ENCODE data around the gene MDM4. TPM values are rescaled to one million over a fixed set of nuclear protein-coding genes. Genes with fewer than 3 reads are reported as not detected.

MDM4 gene
- 12.7 and 29.6 TPM in 2 replicates for total RNA-seq

GRCh38 chr1:204516180-204516879 lies at the start of gene MDM4:
Gene MDM4 (plus strand): TSS chr1:204516406. CDS start chr1:204525519, 9,113 bp downstream.

GRCh38 chr1:204494281-204495077 lies 21.7 kb upstream of the MDM4 start, which contains the start of gene PIK3C2B:
Gene PIK3C2B (minus strand): TSS chr1:204494805. CDS start chr1:204469802, 25,003 bp downstream.

Other genes starting within 250 kb of the MDM4 start
- 1.9 and 2.4 TPM in 2 replicates for gene PLEKHA6, start 156.5 kb upstream of the MDM4 start, total RNA-seq
- 37.2 and 37.7 TPM in 2 replicates for gene PPP1R15B, start 104.6 kb upstream of the MDM4 start, total RNA-seq
- 17.5 and 38.5 TPM in 2 replicates for gene PIK3C2B, start 21.6 kb upstream of the MDM4 start, total RNA-seq
- gene LRRN2, start 169.3 kb downstream of the MDM4 start, total RNA-seq: not detected in 2 replicates